HepG2 (cell line): ENCODE results near the gene SLC35B1. TPM values are rescaled to one million over a fixed set of nuclear protein-coding genes. Genes with fewer than 3 reads are reported as not detected.

ENCODE experiments used
- CTCF ChIP-seq: sonication (generic); formaldehyde crosslinking; IDR thresholded peaks from 2 replicates; pipeline ENCODE4 v1.5.0; 2020; ENCODE audit warnings: mild to moderate bottlenecking, missing genetic modification reagents, moderate library complexity
- GABPA ChIP-seq, 2 experiments: IDR thresholded peaks; 2 replicates each; pipeline ENCODE4 v1.6.1; 2011 to 2016; ENCODE audit warnings: low read depth in 2 of 2, low read length in 1 of 2, missing biosample characterization in 1 of 2, missing genetic modification characterization in 1 of 2
- HIVEP1 ChIP-seq: sonication (generic); formaldehyde crosslinking; IDR thresholded peaks from 2 replicates; pipeline ENCODE4 v1.4.0; 2020; ENCODE audit warnings: mild to moderate bottlenecking, missing genetic modification reagents
- MAFF ChIP-seq: IDR thresholded peaks from 2 replicates; pipeline ENCODE4 v1.6.1; 2011; ENCODE audit warnings: low read depth, low read length, improper control_type of control experiment
- MIER3 ChIP-seq: IDR thresholded peaks from 2 replicates; pipeline ENCODE4 v1.6.1; 2016; ENCODE audit warnings: missing compliant biosample characterization, borderline replicate concordance
- NPAS2 ChIP-seq: sonication (generic); formaldehyde crosslinking; IDR thresholded peaks from 2 replicates; pipeline ENCODE4 v1.8.0; 2022; ENCODE audit warnings: mild to moderate bottlenecking, missing genetic modification reagents, borderline replicate concordance
- ONECUT2 ChIP-seq: sonication (generic); formaldehyde crosslinking; IDR thresholded peaks from 2 replicates; pipeline ENCODE4 v1.4.0; 2020; ENCODE audit warnings: missing genetic modification reagents
- PRDM15 ChIP-seq: sonication (generic); formaldehyde crosslinking; IDR thresholded peaks from 2 replicates; pipeline ENCODE4 v1.4.0; 2020; ENCODE audit warnings: missing genetic modification reagents
- RELA ChIP-seq: sonication (generic); formaldehyde crosslinking; IDR thresholded peaks from 2 replicates; pipeline ENCODE4 v1.4.0; 2020; ENCODE audit warnings: missing genetic modification reagents
- SATB2 ChIP-seq: sonication (generic); formaldehyde crosslinking; IDR thresholded peaks from 2 replicates; pipeline ENCODE4 v1.5.0; 2020; ENCODE audit warnings: missing genetic modification reagents
- SKI ChIP-seq: fragments of 450-650 bp; IDR thresholded peaks from one replicate; pipeline ENCODE4 v1.6.1; 2018; ENCODE audit warnings: mild to moderate bottlenecking; ENCODE audit not compliant: partially characterized antibody
- SNRNP70 ChIP-seq: fragments of 200-400 bp; formaldehyde crosslinking; IDR thresholded peaks from 2 replicates; pipeline ENCODE4 v1.6.1; 2017; ENCODE audit warnings: mild to moderate bottlenecking, low read depth, low read length, moderate library complexity
- SRF ChIP-seq: IDR thresholded peaks from 2 replicates; pipeline ENCODE4 v1.6.1; 2011; ENCODE audit warnings: mild to moderate bottlenecking, low read depth, low read length, moderate library complexity
- SRSF9 ChIP-seq: fragments of 200-400 bp; formaldehyde crosslinking; IDR thresholded peaks from 2 replicates; pipeline ENCODE4 v1.6.1; 2018; ENCODE audit warnings: borderline replicate concordance, mild to moderate bottlenecking, low read depth, low read length; ENCODE audit not compliant: insufficient read depth, poor library complexity, severe bottlenecking
- TP53 ChIP-seq: sonication (generic); formaldehyde crosslinking; conservative IDR thresholded peaks from 2 replicates; pipeline ENCODE4 v1.4.0; 2020; ENCODE audit warnings: missing genetic modification reagents
- ZBTB20 ChIP-seq: sonication (generic); formaldehyde crosslinking; IDR thresholded peaks from 2 replicates; pipeline ENCODE4 v1.8.1; 2023; ENCODE audit warnings: missing genetic modification reagents, low read depth, mild to moderate bottlenecking, borderline replicate concordance
- ZNF276 ChIP-seq: sonication (generic); formaldehyde crosslinking; IDR thresholded peaks from 2 replicates; pipeline ENCODE4 v1.4.0; 2020; ENCODE audit warnings: mild to moderate bottlenecking, low read depth, missing genetic modification reagents
- ZNF367 ChIP-seq: sonication (generic); formaldehyde crosslinking; IDR thresholded peaks from 2 replicates; pipeline ENCODE4 v1.4.0; 2020; ENCODE audit warnings: missing genetic modification reagents, borderline replicate concordance
- ZSCAN29 ChIP-seq: sonication (generic); formaldehyde crosslinking; conservative IDR thresholded peaks from 2 replicates; pipeline ENCODE4 v1.4.0; 2020; ENCODE audit warnings: mild to moderate bottlenecking, missing genetic modification reagents
- polyA plus RNA-seq, 8 experiments: library from polyadenylated mRNA; depleted of rRNA in 3 of 8; stranded (reverse) in 7 of 8; unstranded in 1 of 8; fragments of >200 nt; fragmentation: Illumina TruSeq in 4 of 8; extraction: Trizol in 4 of 8; gene quantifications; 2 replicates each; pipeline versions ENCODE4 v1.2.1 to v1.2.3, GENCODE V29; 2011 to 2016; ENCODE audit warnings: low read depth in 4 of 8, missing spikeins in 1 of 8, mixed read lengths in 1 of 8; ENCODE audit not compliant: insufficient read depth in 1 of 8
- total RNA-seq, 5 experiments: library from RNA; depleted of rRNA; stranded (reverse); fragments of >200 nt; fragmentation: Illumina TruSeq; extraction: Trizol; gene quantifications; 2 replicates each; pipeline ENCODE4 v1.2.3, GENCODE V29; 2016; ENCODE audit warnings: low read depth in 1 of 5

SLC35B1 gene
- total and polyA plus RNA-seq, 2 of the 13 experiments (the other 11 are each of a cell fraction or from before 2014, with no cell fraction given): 99.6 to 113 TPM

- TF ChIP-seq PRDM15 (CRISPR knock-in tag): peak; percentile 41; the same call in 1 of the 2 replicates
- peak; percentile 19; the same call in 1 of the 2 replicates for TF ChIP-seq CTCF (CRISPR knock-in tag)
- TF ChIP-seq HIVEP1 (CRISPR knock-in tag): peak; percentile 95
- TF ChIP-seq SKI: no peak
- peak; percentile 99 for TF ChIP-seq MIER3 (CRISPR knock-in tag)
- peak; percentile 68 for TF ChIP-seq ONECUT2 (CRISPR knock-in tag)
- TF ChIP-seq ZBTB20 (CRISPR knock-in tag): peak; percentile 95
- no peak for TF ChIP-seq SNRNP70
- TF ChIP-seq NPAS2 (CRISPR knock-in tag): no peak
- peak; percentile 98 for TF ChIP-seq ZNF276 (CRISPR knock-in tag)
- TF ChIP-seq SATB2 (CRISPR knock-in tag): peak; percentile 95
- TF ChIP-seq SRSF9: no peak
- no peak for TF ChIP-seq MAFF
- no peak; the same call in 1 of the 2 replicates for TF ChIP-seq GABPA (IDR thresholded peaks at IDR 0.05; ENCODE audit: low read depth, low read length)
- peak; percentile 71 for TF ChIP-seq GABPA (CRISPR knock-in tag; IDR thresholded peaks at IDR 0.05; ENCODE audit: low read depth)
- TF ChIP-seq TP53: peak; percentile 22
- TF ChIP-seq SRF: no peak
- 0 out of 2 replicates have a peak, but pooled peaks have one; percentile 45 for TF ChIP-seq ZSCAN29 (CRISPR knock-in tag)
- peak; percentile 82 for TF ChIP-seq ZNF367 (CRISPR knock-in tag)
- TF ChIP-seq RELA: no peak
Observed at GRCh38 chr17:49677933-49678847, 29.6 kb downstream of the SLC35B1 start, which contains the start of gene SPOP (continued).
